ENCODE results near the gene CENPC.

- no peak for TF ChIP-seq CTCF (conservative IDR thresholded peaks at IDR 0.05; ENCODE audit: low read depth, low read length)
- TF ChIP-seq EZH2 (IDR thresholded peaks at IDR 0.05; ENCODE audit: borderline replicate concordance, low read depth, low read length, poor library complexity, severe bottlenecking), result no peak
These were observed 5.5 kb downstream of the CENPC start for GRCh38 chr4:67539830-67540229.

Measured in A673 (cell line).